K562 (cell line): ENCODE results near the gene NCOA1. TPM values are rescaled to one million over a fixed set of nuclear protein-coding genes. Genes with fewer than 3 reads are reported as not detected.

Experiments
- CCNT2 ChIP-seq: IDR thresholded peaks from 2 replicates; pipeline ENCODE4 v1.6.1; 2011; ENCODE audit warnings: borderline replicate concordance, low read depth, mild to moderate bottlenecking, moderate library complexity, mixed read lengths, low read length; ENCODE audit not compliant: insufficient read length; ENCODE audit errors: extremely low read depth
- CREM ChIP-seq: IDR thresholded peaks from 2 replicates; pipeline ENCODE4 v1.6.1; 2014; ENCODE audit warnings: antibody characterized with exemption, low read depth
- FUS ChIP-seq: fragments of 200-400 bp; formaldehyde crosslinking; optimal IDR thresholded peaks from 2 replicates; pipeline ENCODE3; 2017; ENCODE audit warnings: low read depth, low read length
- MAZ ChIP-seq, 2 experiments: fragments of 450-650 bp in 1 of 2; sonication (generic) in 1 of 2; formaldehyde crosslinking; IDR thresholded peaks in 1 of 2; conservative IDR thresholded peaks in 1 of 2; 2 replicates each; pipeline versions ENCODE4 v1.4.0 to v1.5.0; 2020; ENCODE audit warnings: mild to moderate bottlenecking in 1 of 2, missing genetic modification reagents in 1 of 2
- NUFIP1 ChIP-seq: fragments of 450-650 bp; IDR thresholded peaks from 2 replicates; pipeline ENCODE4 v1.6.1; 2018; ENCODE audit not compliant: partially characterized antibody
- PHB ChIP-seq: fragments of 250-450 bp; sonication (Bioruptor Pico); IDR thresholded peaks from 2 replicates; pipeline ENCODE4 v1.5.0; 2021
- RCOR1 ChIP-seq, 2 experiments: IDR thresholded peaks; 2 replicates each; pipeline ENCODE4 v1.6.1; 2012; ENCODE audit warnings: low read depth in 2 of 2, low read length in 2 of 2, borderline replicate concordance in 1 of 2, improper control_type of control experiment in 1 of 2
- SRF ChIP-seq, 2 experiments: fragments of 250-450, 450-650 bp in 1 of 2; sonication (Bioruptor Pico) in 1 of 2; sonication (generic) in 1 of 2; formaldehyde crosslinking; IDR thresholded peaks; 2 replicates each; pipeline versions ENCODE4 v1.5.0 to v1.5.1; 2020 to 2022; ENCODE audit warnings: mild to moderate bottlenecking in 1 of 2, missing genetic modification reagents in 1 of 2
- TAF1 ChIP-seq: IDR thresholded peaks from 2 replicates; pipeline ENCODE4 v1.6.1; 2011; ENCODE audit warnings: mild to moderate bottlenecking, low read length, moderate library complexity; ENCODE audit not compliant: insufficient read depth, control insufficient read depth, severe bottlenecking; ENCODE audit errors: extremely low read depth
- TAL1 ChIP-seq: fragments of 450-650 bp; IDR thresholded peaks from 2 replicates; pipeline ENCODE4 v1.6.1; 2016; ENCODE audit warnings: mild to moderate bottlenecking
- TBL1XR1 ChIP-seq, 2 experiments: IDR thresholded peaks; 2 replicates each; pipeline ENCODE4 v1.6.1; 2012; ENCODE audit warnings: improper control_type of control experiment in 2 of 2, low read length in 2 of 2, mild to moderate bottlenecking in 1 of 2
- TBP ChIP-seq: optimal IDR thresholded peaks from 2 replicates; pipeline ENCODE3; 2011; ENCODE audit warnings: low read depth, low read length, improper control_type of control experiment
- TEAD4 ChIP-seq, 2 experiments: sonication (generic) in 1 of 2; formaldehyde crosslinking in 1 of 2; IDR thresholded peaks; 2 replicates each; pipeline versions ENCODE4 v1.6.1 to v1.8.0; 2012 to 2022; ENCODE audit warnings: borderline replicate concordance in 1 of 2, inconsistent platforms in 1 of 2, low read length in 1 of 2, mild to moderate bottlenecking in 1 of 2, missing genetic modification reagents in 1 of 2
- TRIM24 ChIP-seq, 2 experiments: fragments of 450-650 bp; IDR thresholded peaks; 2 replicates each; pipeline ENCODE4 v1.6.1; 2016
- ZFPM2 ChIP-seq: fragments of 250-450 bp; sonication (Bioruptor Pico); IDR thresholded peaks from 2 replicates; pipeline ENCODE4 v1.5.1; 2022; ENCODE audit warnings: mild to moderate bottlenecking
- ZNF764 ChIP-seq: fragments of 250-450 bp; sonication (Bioruptor Pico); IDR thresholded peaks from 2 replicates; pipeline ENCODE4 v1.4.0; 2020; ENCODE audit warnings: low read depth, mild to moderate bottlenecking, moderate library complexity
- ZSCAN29 ChIP-seq: fragments of 450-650 bp; IDR thresholded peaks from 2 replicates; pipeline ENCODE4 v1.6.1; 2017
- polyA plus RNA-seq, 8 experiments: library from polyadenylated mRNA; depleted of rRNA in 4 of 8; stranded (reverse) in 5 of 8; unstranded in 3 of 8; fragments of >200 nt; fragmentation: Nextera tagmentation in 2 of 8; fragmentation: Illumina TruSeq in 1 of 8; extraction: Ambion mirVana in 2 of 8; extraction: Trizol in 1 of 8; gene quantifications; 2 replicates each; pipeline versions ENCODE4 v1.2.1 to v1.2.3, GENCODE V29; 2011 to 2014; ENCODE audit warnings: inconsistent platforms in 1 of 8, missing spikeins in 1 of 8
- total RNA-seq, 7 experiments: library from RNA; depleted of rRNA in 6 of 7; stranded (reverse); fragments of >200 nt in 6 of 7; fragmentation: Illumina TruSeq in 2 of 7; extraction: Trizol in 2 of 7; gene quantifications; 2 replicates each; pipeline versions ENCODE4 v1.2.1 to v1.2.3, GENCODE V29; 2011 to 2021; ENCODE audit warnings: low replicate concordance in 1 of 7
- TF ChIP-seq, protein P1 (sequence below): fragments of 450-650 bp; IDR thresholded peaks from 2 replicates; pipeline ENCODE4 v1.6.1; 2016; ENCODE audit warnings: mild to moderate bottlenecking
- TF ChIP-seq, protein P2 (sequence below), 2 experiments: fragments of 250-450 bp in 1 of 2; fragments of 450-650 bp in 1 of 2; sonication (Bioruptor Pico) in 1 of 2; IDR thresholded peaks; 2 replicates each; pipeline versions ENCODE4 v1.6.1 to v1.8.0; 2016 to 2021; ENCODE audit warnings: mild to moderate bottlenecking in 2 of 2, moderate library complexity in 2 of 2, missing compliant biosample characterization in 1 of 2, missing genetic modification characterization in 1 of 2
- TF ChIP-seq, protein P3 (sequence below): IDR thresholded peaks from 3 replicates; pipeline ENCODE4 v1.6.1; 2011; ENCODE audit warnings: borderline replicate concordance, mild to moderate bottlenecking, moderate library complexity; ENCODE audit not compliant: insufficient read length; ENCODE audit errors: extremely low read depth

NCOA1 gene
- total and polyA plus RNA-seq, 9 of the 15 experiments (the other 6 are each of a cell fraction or from before 2014, with no cell fraction given) = 4.9 to 25.7 (median 17.0) TPM

DNA sequence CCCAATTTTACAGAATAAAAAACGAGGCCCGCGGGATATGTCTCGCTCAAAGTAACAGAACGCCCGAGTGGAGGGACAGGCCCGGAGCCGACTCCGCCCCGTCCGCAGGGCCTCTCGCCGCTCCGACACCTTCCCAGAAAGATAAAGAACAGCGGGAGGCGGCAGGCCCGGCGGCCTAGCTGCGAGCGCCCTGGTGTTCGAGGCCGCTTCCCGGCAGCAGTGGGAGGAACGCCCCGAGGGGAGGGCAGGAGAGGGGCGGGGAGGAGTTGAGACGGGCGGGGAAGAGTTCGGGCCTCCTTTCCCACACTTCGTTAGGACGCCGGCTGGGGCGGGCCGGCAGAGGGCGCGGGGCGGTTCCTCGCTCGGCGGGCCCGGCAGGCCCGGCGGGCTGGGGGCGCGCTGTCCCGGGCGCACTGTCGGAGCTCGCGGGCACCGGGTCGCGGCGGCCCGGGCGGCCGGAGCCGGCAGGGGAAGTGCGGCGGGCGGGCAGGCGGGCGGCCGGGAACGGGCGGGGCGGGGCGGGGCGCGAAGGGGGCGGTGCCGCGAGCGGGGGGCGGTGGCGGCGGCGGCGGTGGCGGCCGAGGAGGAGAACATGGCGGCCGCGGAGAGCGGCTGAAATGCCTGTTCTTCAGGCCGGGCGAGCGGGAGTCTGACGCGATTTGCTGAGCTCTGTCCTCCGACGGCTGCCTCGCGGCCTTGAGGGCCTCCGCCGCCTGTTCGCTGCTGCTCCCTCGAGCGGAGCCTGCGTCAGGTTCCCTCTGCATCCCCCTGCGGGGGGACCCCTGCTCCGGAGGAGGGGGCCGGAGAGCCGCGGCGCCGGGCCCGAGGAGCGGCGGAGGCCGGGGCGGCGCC lies at the start of gene NCOA1 (continued):
- TF ChIP-seq, protein P1, sequence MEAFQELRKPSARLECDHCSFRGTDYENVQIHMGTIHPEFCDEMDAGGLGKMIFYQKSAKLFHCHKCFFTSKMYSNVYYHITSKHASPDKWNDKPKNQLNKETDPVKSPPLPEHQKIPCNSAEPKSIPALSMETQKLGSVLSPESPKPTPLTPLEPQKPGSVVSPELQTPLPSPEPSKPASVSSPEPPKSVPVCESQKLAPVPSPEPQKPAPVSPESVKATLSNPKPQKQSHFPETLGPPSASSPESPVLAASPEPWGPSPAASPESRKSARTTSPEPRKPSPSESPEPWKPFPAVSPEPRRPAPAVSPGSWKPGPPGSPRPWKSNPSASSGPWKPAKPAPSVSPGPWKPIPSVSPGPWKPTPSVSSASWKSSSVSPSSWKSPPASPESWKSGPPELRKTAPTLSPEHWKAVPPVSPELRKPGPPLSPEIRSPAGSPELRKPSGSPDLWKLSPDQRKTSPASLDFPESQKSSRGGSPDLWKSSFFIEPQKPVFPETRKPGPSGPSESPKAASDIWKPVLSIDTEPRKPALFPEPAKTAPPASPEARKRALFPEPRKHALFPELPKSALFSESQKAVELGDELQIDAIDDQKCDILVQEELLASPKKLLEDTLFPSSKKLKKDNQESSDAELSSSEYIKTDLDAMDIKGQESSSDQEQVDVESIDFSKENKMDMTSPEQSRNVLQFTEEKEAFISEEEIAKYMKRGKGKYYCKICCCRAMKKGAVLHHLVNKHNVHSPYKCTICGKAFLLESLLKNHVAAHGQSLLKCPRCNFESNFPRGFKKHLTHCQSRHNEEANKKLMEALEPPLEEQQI = no peak
- TF ChIP-seq CCNT2 (peak; percentile 64), TAF1 (peak; percentile 66), TEAD4 (IDR thresholded peaks at IDR 0.05; ENCODE audit: low read length) (no peak; the same call in none of the 2 replicates), TEAD4 (CRISPR knock-in tag; IDR thresholded peaks at IDR 0.05; ENCODE audit: borderline replicate concordance) (no peak), PHB (CRISPR knock-in tag) (no peak), MAZ (CRISPR knock-in tag; conservative IDR thresholded peaks at IDR 0.05 in 1 of 2, IDR thresholded peaks at IDR 0.05 in 1 of 2) (peak in 1 of 2 experiments; percentile 96), ZNF764 (CRISPR knock-in tag) (no peak), SRF (CRISPR knock-in tag; IDR thresholded peaks at IDR 0.05) (peak in 1 of 2 experiments; percentile 70; a peak in 1 of 4 replicates), TAL1 (no peak), ZSCAN29 (no peak), TRIM24 (IDR thresholded peaks at IDR 0.05) (peak in 1 of 2 experiments; percentile 40; a peak in 1 of 4 replicates), TBL1XR1 (IDR thresholded peaks at IDR 0.05; ENCODE audit: low read length in 2 of 2) (no peak), NUFIP1 (no peak), CREM (peak; percentile 53), RCOR1 (IDR thresholded peaks at IDR 0.05; ENCODE audit: borderline replicate concordance in 1 of 2, low read depth in 2 of 2, low read length in 2 of 2) (peak in 1 of 2 experiments; percentile 71; a peak in 2 of 4 replicates), TBP (peak; percentile 64), FUS (no peak), ZFPM2 (CRISPR knock-in tag) (no peak)
- TF ChIP-seq, protein P2, sequence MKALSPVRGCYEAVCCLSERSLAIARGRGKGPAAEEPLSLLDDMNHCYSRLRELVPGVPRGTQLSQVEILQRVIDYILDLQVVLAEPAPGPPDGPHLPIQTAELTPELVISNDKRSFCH (CRISPR knock-in tag; IDR thresholded peaks at IDR 0.05) = no peak
- TF ChIP-seq, protein P2 (tag; IDR thresholded peaks at IDR 0.05) = no peak
- TF ChIP-seq, protein P3, sequence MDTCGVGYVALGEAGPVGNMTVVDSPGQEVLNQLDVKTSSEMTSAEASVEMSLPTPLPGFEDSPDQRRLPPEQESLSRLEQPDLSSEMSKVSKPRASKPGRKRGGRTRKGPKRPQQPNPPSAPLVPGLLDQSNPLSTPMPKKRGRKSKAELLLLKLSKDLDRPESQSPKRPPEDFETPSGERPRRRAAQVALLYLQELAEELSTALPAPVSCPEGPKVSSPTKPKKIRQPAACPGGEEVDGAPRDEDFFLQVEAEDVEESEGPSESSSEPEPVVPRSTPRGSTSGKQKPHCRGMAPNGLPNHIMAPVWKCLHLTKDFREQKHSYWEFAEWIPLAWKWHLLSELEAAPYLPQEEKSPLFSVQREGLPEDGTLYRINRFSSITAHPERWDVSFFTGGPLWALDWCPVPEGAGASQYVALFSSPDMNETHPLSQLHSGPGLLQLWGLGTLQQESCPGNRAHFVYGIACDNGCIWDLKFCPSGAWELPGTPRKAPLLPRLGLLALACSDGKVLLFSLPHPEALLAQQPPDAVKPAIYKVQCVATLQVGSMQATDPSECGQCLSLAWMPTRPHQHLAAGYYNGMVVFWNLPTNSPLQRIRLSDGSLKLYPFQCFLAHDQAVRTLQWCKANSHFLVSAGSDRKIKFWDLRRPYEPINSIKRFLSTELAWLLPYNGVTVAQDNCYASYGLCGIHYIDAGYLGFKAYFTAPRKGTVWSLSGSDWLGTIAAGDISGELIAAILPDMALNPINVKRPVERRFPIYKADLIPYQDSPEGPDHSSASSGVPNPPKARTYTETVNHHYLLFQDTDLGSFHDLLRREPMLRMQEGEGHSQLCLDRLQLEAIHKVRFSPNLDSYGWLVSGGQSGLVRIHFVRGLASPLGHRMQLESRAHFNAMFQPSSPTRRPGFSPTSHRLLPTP = peak; percentile 80
